CD14-positive monocyte (primary cell): ENCODE measurements around the gene NLRC5. TPM values are rescaled to one million over a fixed set of nuclear protein-coding genes. Genes with fewer than 3 reads are reported as not detected.
"Not testable (repeated sequence)": the region's sequence is repeated elsewhere in the genome, so short reads cannot be mapped to it uniquely, and the experiment has no call there.

ENCODE experiments used
- DNase-seq, 3 donors: peaks; one replicate each; pipeline ENCODE4 v3.0.0-alpha.2; 2011 to 2022
- H2AFZ ChIP-seq: 2 replicates; pipeline ENCODE4 v1.6.0; 2012; ENCODE audit warnings: mild to moderate bottlenecking, low read depth, low read length, inconsistent platforms; ENCODE audit not compliant: insufficient read depth, poor library complexity, severe bottlenecking
- H3K27ac ChIP-seq, 2 donors: 1 replicate in 1 of 2; 2 replicates in 1 of 2; pipeline ENCODE4 v1.5.1; 2012 to 2013; ENCODE audit warnings: low read length in 2 of 2, control low read depth in 1 of 2, inconsistent platforms in 1 of 2, low read depth in 1 of 2, mild to moderate bottlenecking in 1 of 2
- H3K27me3 ChIP-seq, 2 donors: one replicate each; pipeline versions ENCODE4 v1.6.0 to v1.6.1; 2011 to 2013; ENCODE audit warnings: low read length in 2 of 2; ENCODE audit not compliant: control insufficient read depth in 2 of 2, insufficient read depth in 2 of 2
- H3K36me3 ChIP-seq, 2 donors: replicated peaks in 1 of 2; 1 replicate in 1 of 2; 2 replicates in 1 of 2; pipeline versions ENCODE4 v1.5.1 to v1.6.1; 2012 to 2013; ENCODE audit warnings: low read length in 2 of 2, control low read depth in 1 of 2, inconsistent platforms in 1 of 2, mild to moderate bottlenecking in 1 of 2; ENCODE audit not compliant: insufficient read depth in 2 of 2, control insufficient read depth in 1 of 2
- H3K4me1 ChIP-seq, 2 donors: 1 replicate in 1 of 2; 2 replicates in 1 of 2; pipeline versions ENCODE4 v1.5.1 to v1.6.1; 2012 to 2013; ENCODE audit warnings: low read length in 2 of 2, control low read depth in 1 of 2, inconsistent platforms in 1 of 2, mild to moderate bottlenecking in 1 of 2, moderate library complexity in 1 of 2; ENCODE audit not compliant: insufficient read depth in 2 of 2, control insufficient read depth in 1 of 2
- H3K4me2 ChIP-seq: replicated peaks from 2 replicates; pipeline ENCODE3; 2012; ENCODE audit warnings: low read length, moderate library complexity, mild to moderate bottlenecking; ENCODE audit not compliant: poor library complexity, severe bottlenecking; ENCODE audit errors: extremely low read depth
- H3K4me3 ChIP-seq, 3 experiments: fragments of 200-600 bp in 1 of 3; sonication (generic) in 1 of 3; replicated peaks in 1 of 3; 1 replicate in 2 of 3; 2 replicates in 1 of 3; pipeline ENCODE4 v1.5.1; 2011 to 2013; ENCODE audit warnings: low read length in 3 of 3, mild to moderate bottlenecking in 3 of 3, control low read depth in 2 of 3, low read depth in 2 of 3, inconsistent platforms in 1 of 3, moderate library complexity in 1 of 3
- H3K79me2 ChIP-seq: 2 replicates; pipeline ENCODE4 v1.6.0; 2012; ENCODE audit warnings: mild to moderate bottlenecking, control low read depth, inconsistent platforms, low read length, moderate library complexity; ENCODE audit not compliant: insufficient read depth
- H3K9ac ChIP-seq: 2 replicates; pipeline ENCODE4 v1.6.0; 2017; ENCODE audit warnings: low read length, mild to moderate bottlenecking; ENCODE audit not compliant: insufficient read depth, poor library complexity, severe bottlenecking
- H3K9me3 ChIP-seq, 2 donors: replicated peaks in 1 of 2; 1 replicate in 1 of 2; 2 replicates in 1 of 2; pipeline versions ENCODE4 v1.5.1 to v1.6.1; 2012 to 2013; ENCODE audit warnings: low read length in 2 of 2, control low read depth in 1 of 2; ENCODE audit not compliant: control insufficient read depth in 1 of 2, insufficient read depth in 1 of 2
- H4K20me1 ChIP-seq: 2 replicates; pipeline ENCODE4 v1.6.0; 2012; ENCODE audit warnings: mild to moderate bottlenecking, low read length, control low read depth, moderate library complexity; ENCODE audit not compliant: insufficient read depth
- H3K27ac Mint-ChIP-seq, 7 donors: one replicate each; pipeline ENCODE4 v1.8.0; 2020; ENCODE audit warnings: mild to moderate bottlenecking in 7 of 7, mixed read lengths in 7 of 7, moderate library complexity in 6 of 7, inconsistent platforms in 2 of 7
- H3K27me3 Mint-ChIP-seq, 3 donors: one replicate each; pipeline ENCODE4 v1.8.0; 2021 to 2022; ENCODE audit warnings: low read depth in 3 of 3, mild to moderate bottlenecking in 3 of 3, mixed read lengths in 3 of 3, moderate library complexity in 3 of 3, inconsistent platforms in 1 of 3
- H3K36me3 Mint-ChIP-seq, 2 donors: one replicate each; pipeline ENCODE4 v1.8.0; 2020; ENCODE audit warnings: mixed read lengths in 2 of 2, inconsistent platforms in 1 of 2, mild to moderate bottlenecking in 1 of 2
- H3K4me1 Mint-ChIP-seq: one replicate; pipeline ENCODE4 v1.8.0; 2020; ENCODE audit warnings: mild to moderate bottlenecking, mixed read lengths
- H3K4me3 Mint-ChIP-seq, 2 donors: one replicate each; pipeline ENCODE4 v1.8.0; 2020; ENCODE audit warnings: mild to moderate bottlenecking in 2 of 2, mixed read lengths in 2 of 2, moderate library complexity in 1 of 2
- H3K9me3 Mint-ChIP-seq, 7 donors: one replicate each; pipeline ENCODE4 v1.8.0; 2020 to 2022; ENCODE audit warnings: mixed read lengths in 7 of 7, mild to moderate bottlenecking in 6 of 7, moderate library complexity in 6 of 7, inconsistent platforms in 2 of 7
- CTCF ChIP-seq: fragments of 200-600 bp; IDR thresholded peaks from one replicate; pipeline ENCODE4 v1.8.0; 2022; ENCODE audit warnings: antibody characterized with exemption, mild to moderate bottlenecking
- WGBS: methylation state at CpG from one replicate; pipeline ENCODE4 v1.1.5; 2013; ENCODE audit warnings: missing lambda C conversion rate; ENCODE audit not compliant: insufficient coverage; 5-methylcytosine and 5-hydroxymethylcytosine counted together
- intact Hi-C, 2 donors: fragments of 100-400 bp; cut with micrococcal nuclease; formaldehyde crosslinking; loops; one replicate each; pipeline versions ENCODE4 v1.15.0 to v1.15.1; 2023
- polyA plus RNA-seq, 3 donors: library from polyadenylated mRNA; depleted of rRNA in 1 of 3; unstranded in 2 of 3; stranded (reverse) in 1 of 3; fragments of 300-500 nt in 2 of 3; fragments of >200 nt in 1 of 3; fragmentation: Illumina TruSeq in 2 of 3; gene quantifications; 1 replicate in 2 of 3; 2 replicates in 1 of 3; pipeline ENCODE4 v1.2.3, GENCODE V29; 2012 to 2021

The NLRC5 gene
- polyA plus RNA-seq, 3 donors = 10.3 to 171 (median 21.6) TPM

GRCh38 chr16:57061084-57061905, 71.9 kb downstream of the NLRC5 start:
- peaks cover 66 to 86% of the 10 kb centered on the region in 2 donors for H3K36me3 Mint-ChIP-seq
- H3K27me3 Mint-ChIP-seq = peaks cover 0 to 2% (median 0%) of the 10 kb centered on the region in 3 donors
- DNase-seq = peak; percentile 59 to 69 (median 62)
- intact Hi-C loops = no loop called here
- Histone ChIP-seq H3K4me2 (peak overlapping the region; percentile 3), H4K20me1 (peaks cover 6% of the 10 kb centered on the region), H3K9me3 (no peaks in the 10 kb centered on the region), H3K9ac (peak overlapping the region; percentile 5), H3K4me3 (no peak overlapping the region), H3K36me3 (peaks cover 60 to 74% of the 10 kb centered on the region in 2 donors), H3K4me1 (peaks cover 19 to 40% of the 10 kb centered on the region in 2 donors), H3K27ac (peak overlapping the region; percentile 74 to 82), H2AFZ (no peak overlapping the region), H3K27me3 (no peaks in the 10 kb centered on the region), H3K79me2 (peaks cover 7% of the 10 kb centered on the region)
- no peak overlapping the region for H3K4me3 Mint-ChIP-seq
- TF ChIP-seq CTCF = no peak
- 58% methylated on average over 7 of the region's 11 CpGs for WGBS
- peaks cover 44% of the 10 kb centered on the region for H3K4me1 Mint-ChIP-seq
- H3K9me3 Mint-ChIP-seq = peaks cover 0 to 1% (median 0%) of the 10 kb centered on the region in 7 donors
- peak overlapping the region; percentile 85 to 98 (median 91) for H3K27ac Mint-ChIP-seq

GRCh38 chr16:57062329-57062728, 73.0 kb downstream of the NLRC5 start:
- H3K79me2 ChIP-seq = peaks cover 17% of the 10 kb centered on the region
- H3K27me3 ChIP-seq = no peaks in the 10 kb centered on the region
- H3K27me3 Mint-ChIP-seq = peaks cover 0 to 2% (median 0%) of the 10 kb centered on the region in 3 donors
- H3K27ac ChIP-seq = peak overlapping the region; percentile 54 to 74
- H3K36me3 Mint-ChIP-seq = peaks cover 65 to 83% of the 10 kb centered on the region in 2 donors
- no peak overlapping the region for H3K4me2 ChIP-seq
- H3K36me3 ChIP-seq = peaks cover 53 to 66% of the 10 kb centered on the region in 2 donors
- peak overlapping the region; percentile 85 to 98 (median 92) for H3K27ac Mint-ChIP-seq
- intact Hi-C loops = no loop called here
- H3K4me3 ChIP-seq = no peak overlapping the region
- H3K4me1 Mint-ChIP-seq = peaks cover 55% of the 10 kb centered on the region
- H3K4me1 ChIP-seq = peaks cover 30 to 51% of the 10 kb centered on the region in 2 donors
- H4K20me1 ChIP-seq = peaks cover 6% of the 10 kb centered on the region
- H3K4me3 Mint-ChIP-seq = no peak overlapping the region
- H3K9me3 Mint-ChIP-seq = peaks cover 0 to 1% (median 0%) of the 10 kb centered on the region in 7 donors
- H2AFZ ChIP-seq = no peak overlapping the region
- DNase-seq = peak; percentile 67 to 76 (median 68)
- no peak overlapping the region for H3K9ac ChIP-seq
- TF ChIP-seq CTCF = no peak
- 47% methylated on average over 8 of the region's 8 CpGs for WGBS
- H3K9me3 ChIP-seq = no peaks in the 10 kb centered on the region

- Histone ChIP-seq H3K36me3 (peaks cover 47 to 66% of the 10 kb centered on the region in 2 donors), H3K4me1 (peaks cover 37 to 59% of the 10 kb centered on the region in 2 donors), H3K27ac (peak overlapping the region; percentile 7 to 74), H3K79me2 (peaks cover 23% of the 10 kb centered on the region)
- H3K9me3 ChIP-seq, intact Hi-C loops, H3K27me3 ChIP-seq, H4K20me1 ChIP-seq, H3K9ac ChIP-seq, H2AFZ ChIP-seq, H3K4me3 ChIP-seq, DNase-seq, H3K9me3 Mint-ChIP-seq, H3K4me2 ChIP-seq, H3K27me3 Mint-ChIP-seq, H3K4me3 Mint-ChIP-seq: not testable (repeated sequence)
- 40% methylated on average over 1 of the region's 8 CpGs for WGBS
- Mint-ChIP-seq H3K27ac (peak overlapping the region in 6 of 7 donors; percentile 85 to 98 (median 91)), H3K4me1 (peaks cover 61% of the 10 kb centered on the region), H3K36me3 (peaks cover 61 to 79% of the 10 kb centered on the region in 2 donors)
Measured at GRCh38 chr16:57063189-57063588, 73.8 kb downstream of the NLRC5 start.
